ENCODE results near the gene BOC.
A peak's percentile ranks its signal among the peaks of the same experiment; 100 is the strongest.

DNA sequence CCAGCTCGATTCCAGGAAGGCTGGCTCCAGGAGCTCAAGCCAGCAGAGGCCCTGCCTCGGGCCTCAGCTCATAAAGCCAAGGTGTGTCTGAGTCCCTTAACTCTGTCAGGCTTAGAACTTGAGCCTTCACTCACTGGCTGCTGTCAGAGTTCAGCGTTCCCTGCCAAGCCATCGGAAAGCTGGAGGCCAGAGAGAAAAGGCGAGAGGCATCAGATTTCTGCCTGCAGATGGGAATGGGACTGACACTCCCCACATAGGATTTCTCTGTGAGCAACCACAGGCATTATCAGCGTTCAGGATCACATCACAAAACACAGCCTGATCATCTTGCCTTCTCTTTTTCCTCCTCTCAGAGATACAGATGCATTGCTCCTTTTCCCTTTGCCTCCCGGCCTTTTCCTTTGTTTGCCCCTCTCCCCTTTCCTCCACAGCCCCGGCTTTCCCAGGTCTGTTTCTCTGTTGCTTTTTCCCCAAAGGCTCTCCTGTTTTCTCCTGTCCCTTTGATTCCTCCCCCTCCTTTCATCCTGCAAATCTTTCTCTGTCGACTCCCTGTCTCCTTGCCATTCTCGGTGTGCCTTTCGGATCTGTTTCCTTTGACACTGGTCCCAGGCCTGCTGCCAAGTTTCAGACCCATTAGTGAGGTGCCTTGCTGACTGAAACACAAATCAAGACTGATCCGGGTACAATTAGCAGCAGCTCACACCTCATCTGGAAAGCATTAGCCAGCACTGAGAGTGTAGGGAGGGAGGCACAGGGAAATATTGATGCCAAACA is 44.5 kb upstream of the BOC start:
- TF ChIP-seq, protein P1, sequence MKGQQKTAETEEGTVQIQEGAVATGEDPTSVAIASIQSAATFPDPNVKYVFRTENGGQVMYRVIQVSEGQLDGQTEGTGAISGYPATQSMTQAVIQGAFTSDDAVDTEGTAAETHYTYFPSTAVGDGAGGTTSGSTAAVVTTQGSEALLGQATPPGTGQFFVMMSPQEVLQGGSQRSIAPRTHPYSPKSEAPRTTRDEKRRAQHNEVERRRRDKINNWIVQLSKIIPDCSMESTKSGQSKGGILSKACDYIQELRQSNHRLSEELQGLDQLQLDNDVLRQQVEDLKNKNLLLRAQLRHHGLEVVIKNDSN (IDR thresholded peaks at IDR 0.05): no peak
- TF ChIP-seq CEBPB (IDR thresholded peaks at IDR 0.05) (no peak), TEAD4 (IDR thresholded peaks at IDR 0.05) (no peak), EP300 (IDR thresholded peaks at IDR 0.05; ENCODE audit: borderline replicate concordance) (peak; percentile 53; the same call in 1 of the 2 replicates), TCF12 (IDR thresholded peaks at IDR 0.05; ENCODE audit: low read depth) (peak; percentile 73; the same call in 1 of the 2 replicates), YY1 (IDR thresholded peaks at IDR 0.05; ENCODE audit: low read depth) (no peak), RAD21 (IDR thresholded peaks at IDR 0.05; ENCODE audit: low read depth) (no peak), FOXM1 (IDR thresholded peaks at IDR 0.05; ENCODE audit: borderline replicate concordance, low read depth) (no peak), CREB1 (IDR thresholded peaks at IDR 0.05; ENCODE audit: low read depth) (no peak), TAF1 (IDR thresholded peaks at IDR 0.05; ENCODE audit: low read depth) (no peak)
- TF ChIP-seq, protein P2, sequence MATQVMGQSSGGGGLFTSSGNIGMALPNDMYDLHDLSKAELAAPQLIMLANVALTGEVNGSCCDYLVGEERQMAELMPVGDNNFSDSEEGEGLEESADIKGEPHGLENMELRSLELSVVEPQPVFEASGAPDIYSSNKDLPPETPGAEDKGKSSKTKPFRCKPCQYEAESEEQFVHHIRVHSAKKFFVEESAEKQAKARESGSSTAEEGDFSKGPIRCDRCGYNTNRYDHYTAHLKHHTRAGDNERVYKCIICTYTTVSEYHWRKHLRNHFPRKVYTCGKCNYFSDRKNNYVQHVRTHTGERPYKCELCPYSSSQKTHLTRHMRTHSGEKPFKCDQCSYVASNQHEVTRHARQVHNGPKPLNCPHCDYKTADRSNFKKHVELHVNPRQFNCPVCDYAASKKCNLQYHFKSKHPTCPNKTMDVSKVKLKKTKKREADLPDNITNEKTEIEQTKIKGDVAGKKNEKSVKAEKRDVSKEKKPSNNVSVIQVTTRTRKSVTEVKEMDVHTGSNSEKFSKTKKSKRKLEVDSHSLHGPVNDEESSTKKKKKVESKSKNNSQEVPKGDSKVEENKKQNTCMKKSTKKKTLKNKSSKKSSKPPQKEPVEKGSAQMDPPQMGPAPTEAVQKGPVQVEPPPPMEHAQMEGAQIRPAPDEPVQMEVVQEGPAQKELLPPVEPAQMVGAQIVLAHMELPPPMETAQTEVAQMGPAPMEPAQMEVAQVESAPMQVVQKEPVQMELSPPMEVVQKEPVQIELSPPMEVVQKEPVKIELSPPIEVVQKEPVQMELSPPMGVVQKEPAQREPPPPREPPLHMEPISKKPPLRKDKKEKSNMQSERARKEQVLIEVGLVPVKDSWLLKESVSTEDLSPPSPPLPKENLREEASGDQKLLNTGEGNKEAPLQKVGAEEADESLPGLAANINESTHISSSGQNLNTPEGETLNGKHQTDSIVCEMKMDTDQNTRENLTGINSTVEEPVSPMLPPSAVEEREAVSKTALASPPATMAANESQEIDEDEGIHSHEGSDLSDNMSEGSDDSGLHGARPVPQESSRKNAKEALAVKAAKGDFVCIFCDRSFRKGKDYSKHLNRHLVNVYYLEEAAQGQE (IDR thresholded peaks at IDR 0.05; ENCODE audit: low read depth): no peak
- TF ChIP-seq, protein P3, sequence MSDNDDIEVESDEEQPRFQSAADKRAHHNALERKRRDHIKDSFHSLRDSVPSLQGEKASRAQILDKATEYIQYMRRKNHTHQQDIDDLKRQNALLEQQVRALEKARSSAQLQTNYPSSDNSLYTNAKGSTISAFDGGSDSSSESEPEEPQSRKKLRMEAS (IDR thresholded peaks at IDR 0.05): no peak
